Left ventricle myocardium inferior (tissue), 1 donor: Measurements from ENCODE around the gene NTF4. TPM values are rescaled to one million over a fixed set of nuclear protein-coding genes. Genes with fewer than 3 reads are reported as not detected.

Experiments
- DNase-seq: peaks from one replicate; pipeline ENCODE4 v3.0.0-alpha.2; 2020
- H3K27ac ChIP-seq: fragments of 200-600 bp; replicated peaks from 2 replicates; pipeline ENCODE4 v1.8.0; 2021
- H3K27me3 ChIP-seq: fragments of 200-600 bp; 2 replicates; pipeline ENCODE4 v1.8.0; 2021; ENCODE audit warnings: low read depth
- H3K36me3 ChIP-seq: fragments of 200-600 bp; 2 replicates; pipeline ENCODE4 v1.8.0; 2021
- H3K4me1 ChIP-seq: fragments of 200-600 bp; 2 replicates; pipeline ENCODE4 v1.8.0; 2021
- H3K4me3 ChIP-seq: fragments of 200-600 bp; 2 replicates; pipeline ENCODE4 v1.8.0; 2021; ENCODE audit warnings: mild to moderate bottlenecking, moderate library complexity
- H3K9me3 ChIP-seq: fragments of 200-600 bp; replicated peaks from 2 replicates; pipeline ENCODE4 v1.8.0; 2021
- CTCF ChIP-seq: fragments of 200-600 bp; IDR thresholded peaks from 2 replicates; pipeline ENCODE4 v1.8.0; 2021; ENCODE audit warnings: antibody characterized with exemption, mild to moderate bottlenecking, borderline replicate concordance
- intact Hi-C: fragments of 100-400 bp; cut with micrococcal nuclease; formaldehyde crosslinking; loops from one replicate; pipeline ENCODE4 v1.11.0; 2022
- total RNA-seq: library from RNA; stranded (reverse); fragmentation: NEBNext Ultra II Directional; extraction: Animal tissue kit (Norgen Biotek cat#: 25700); gene quantifications from one replicate; pipeline ENCODE4 v1.2.1, GENCODE V29; 2021
- donor health status: DM: no; HTN: yes; CAD: no; lungs with severe emphysema.

NTF4 gene
- total RNA-seq, 1 donor from 2014 or later: not detected

GRCh38 chr19:49086296-49086695 is 21.7 kb upstream of the NTF4 start:
- H3K36me3 ChIP-seq: peaks cover 33% of the 10 kb centered on the region
- H3K27ac ChIP-seq: peak overlapping the region; percentile 86
- no peaks in the 10 kb centered on the region for H3K27me3 ChIP-seq
- peaks cover 45% of the 10 kb centered on the region for H3K4me1 ChIP-seq
- H3K4me3 ChIP-seq: peak overlapping the region; percentile 89
- no peak for TF ChIP-seq CTCF
- DNase-seq: no peak
- intact Hi-C loops: no loop called here
- no peaks in the 10 kb centered on the region for H3K9me3 ChIP-seq

- Histone ChIP-seq H3K4me1 (peaks cover 45% of the 10 kb centered on the region), H3K27me3 (no peaks in the 10 kb centered on the region), H3K4me3 (peak overlapping the region; percentile 89), H3K36me3 (peaks cover 29% of the 10 kb centered on the region), H3K9me3 (no peaks in the 10 kb centered on the region), H3K27ac (peak overlapping the region; percentile 86)
- TF ChIP-seq CTCF: no peak
- DNase-seq: no peak
- intact Hi-C loops: no loop called here
Measured at GRCh38 chr19:49085868-49086232, 21.2 kb upstream of the NTF4 start.

- intact Hi-C loops: no loop called here
- Histone ChIP-seq H3K27ac (peak within 1 kb of the TSS; percentile 86), H3K4me3 (peak within 1 kb of the TSS; percentile 89), H3K36me3 (peaks cover 23% of the 10 kb centered on the region), H3K4me1 (peaks cover 45% of the 10 kb centered on the region), H3K27me3 (no peaks in the 10 kb centered on the region), H3K9me3 (no peaks in the 10 kb centered on the region)
- no peak for TF ChIP-seq CTCF
- peak; percentile 99 for DNase-seq
Measured at GRCh38 chr19:49085020-49085867, 20.6 kb upstream of the NTF4 start, which contains the start of gene SNRNP70. Gene SNRNP70, plus strand, starts transcription at chr19:49085451. Its CDS starts 964 bp downstream, at chr19:49086415.

GRCh38 chr19:49084206-49085019 is 19.8 kb upstream of the NTF4 start:
- peak overlapping the region; percentile 86 for H3K27ac ChIP-seq
- peaks cover 16% of the 10 kb centered on the region for H3K36me3 ChIP-seq
- no peak for TF ChIP-seq CTCF
- no peak for DNase-seq
- H3K4me3 ChIP-seq: peak overlapping the region; percentile 89
- H3K27me3 ChIP-seq: no peaks in the 10 kb centered on the region
- intact Hi-C loops: no loop called here
- H3K9me3 ChIP-seq: no peaks in the 10 kb centered on the region
- H3K4me1 ChIP-seq: peaks cover 45% of the 10 kb centered on the region

- DNase-seq: no peak
- Histone ChIP-seq H3K27me3 (no peaks in the 10 kb centered on the region), H3K9me3 (no peaks in the 10 kb centered on the region), H3K4me3 (no peak overlapping the region), H3K27ac (no peak overlapping the region), H3K36me3 (no peaks in the 10 kb centered on the region), H3K4me1 (peaks cover 16% of the 10 kb centered on the region)
- TF ChIP-seq CTCF: no peak
- intact Hi-C loops: no loop called here
Measured at GRCh38 chr19:49081273-49081672, 16.7 kb upstream of the NTF4 start.
